ENCODE measurements around the gene MLIP. TPM values are rescaled to one million over a fixed set of nuclear protein-coding genes. Genes with fewer than 3 reads are reported as not detected.

Gene MLIP
- total and polyA plus RNA-seq, 2 of the 8 experiments (the other 6 are each of a cell fraction or from before 2014, with no cell fraction given), result not detected

- TF ChIP-seq NANOG (IDR thresholded peaks at IDR 0.05; ENCODE audit: insufficient read depth, low read depth, low read length, poor library complexity, severe bottlenecking), result no peak
Observed at GRCh38 chr6:54236984-54237383, 125.7 kb downstream of the MLIP start (continued).
